ENCODE results near the gene HOXC10.

DNA sequence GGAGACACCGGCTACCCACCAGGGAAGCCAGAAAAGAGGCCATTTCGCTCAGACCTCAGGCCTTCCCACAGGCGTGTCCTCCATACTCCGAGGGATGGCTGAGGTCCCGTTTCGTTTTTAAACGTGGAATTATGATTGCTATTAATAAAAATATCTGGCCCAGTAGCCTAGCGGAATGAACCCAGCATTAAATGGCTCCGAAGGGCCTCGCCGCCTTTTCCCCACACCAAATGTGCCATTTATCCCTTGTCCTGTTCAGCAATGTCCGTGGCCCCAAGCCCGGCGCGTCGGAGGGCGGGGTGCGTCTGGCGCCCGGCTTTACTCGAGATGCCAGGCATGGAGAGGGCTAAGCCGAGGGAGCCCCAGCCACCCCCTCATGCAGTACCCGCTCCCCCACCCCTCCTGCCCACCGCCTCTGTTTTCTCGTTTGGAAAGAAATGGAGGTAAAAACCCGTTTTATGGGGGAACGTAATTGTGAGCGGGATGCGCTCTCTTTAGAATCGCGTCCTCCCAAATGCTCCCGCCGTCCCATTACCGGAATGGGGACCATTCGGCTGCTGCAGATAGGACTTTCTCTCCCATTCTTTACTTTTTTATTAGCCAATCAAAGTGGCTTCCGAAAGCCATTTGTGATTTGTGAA is 29.6 kb downstream of the HOXC10 start:
- no peak for TF ChIP-seq EZH2phosphoT487 (IDR thresholded peaks at IDR 0.05; ENCODE audit: low read depth)
- TF ChIP-seq, protein P1, sequence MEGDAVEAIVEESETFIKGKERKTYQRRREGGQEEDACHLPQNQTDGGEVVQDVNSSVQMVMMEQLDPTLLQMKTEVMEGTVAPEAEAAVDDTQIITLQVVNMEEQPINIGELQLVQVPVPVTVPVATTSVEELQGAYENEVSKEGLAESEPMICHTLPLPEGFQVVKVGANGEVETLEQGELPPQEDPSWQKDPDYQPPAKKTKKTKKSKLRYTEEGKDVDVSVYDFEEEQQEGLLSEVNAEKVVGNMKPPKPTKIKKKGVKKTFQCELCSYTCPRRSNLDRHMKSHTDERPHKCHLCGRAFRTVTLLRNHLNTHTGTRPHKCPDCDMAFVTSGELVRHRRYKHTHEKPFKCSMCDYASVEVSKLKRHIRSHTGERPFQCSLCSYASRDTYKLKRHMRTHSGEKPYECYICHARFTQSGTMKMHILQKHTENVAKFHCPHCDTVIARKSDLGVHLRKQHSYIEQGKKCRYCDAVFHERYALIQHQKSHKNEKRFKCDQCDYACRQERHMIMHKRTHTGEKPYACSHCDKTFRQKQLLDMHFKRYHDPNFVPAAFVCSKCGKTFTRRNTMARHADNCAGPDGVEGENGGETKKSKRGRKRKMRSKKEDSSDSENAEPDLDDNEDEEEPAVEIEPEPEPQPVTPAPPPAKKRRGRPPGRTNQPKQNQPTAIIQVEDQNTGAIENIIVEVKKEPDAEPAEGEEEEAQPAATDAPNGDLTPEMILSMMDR (IDR thresholded peaks at IDR 0.05; ENCODE audit: low read depth, low read length) = no peak
